Cortex of kidney (tissue), 1 donor: ENCODE data around the gene ANXA11.
"Not testable (repeated sequence)": the region's sequence is repeated elsewhere in the genome, so short reads cannot be mapped to it uniquely, and the experiment has no call there.

ENCODE experiments used
- DNase-seq: peaks from one replicate; lab custom pipeline; 2025; lab: John Stamatoyannopoulos, UW

ANXA11 gene

DNA sequence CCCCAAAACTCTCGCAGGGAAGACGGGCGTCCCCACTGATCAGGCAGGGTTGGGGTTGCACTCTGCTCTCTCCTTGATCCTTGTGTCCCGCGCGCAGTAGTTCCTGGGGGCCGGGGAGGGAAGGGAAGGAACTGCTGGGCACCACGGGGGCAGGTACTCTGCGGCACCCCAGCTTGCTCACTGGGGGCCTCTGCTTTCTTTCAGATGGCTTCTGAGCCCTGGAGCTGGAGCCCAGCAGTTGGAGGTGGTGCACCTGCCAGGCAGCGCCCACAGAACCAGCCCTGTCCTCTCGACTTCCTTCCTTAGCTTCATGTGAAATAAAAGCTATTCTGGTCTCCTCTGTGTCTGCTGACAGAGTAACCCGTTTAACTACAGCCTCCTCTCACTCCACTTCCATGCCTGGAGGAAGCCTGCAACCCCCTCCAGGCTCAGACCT, 60.6 kb downstream of the ANXA11 start:
- DNase-seq = no peak

DNA sequence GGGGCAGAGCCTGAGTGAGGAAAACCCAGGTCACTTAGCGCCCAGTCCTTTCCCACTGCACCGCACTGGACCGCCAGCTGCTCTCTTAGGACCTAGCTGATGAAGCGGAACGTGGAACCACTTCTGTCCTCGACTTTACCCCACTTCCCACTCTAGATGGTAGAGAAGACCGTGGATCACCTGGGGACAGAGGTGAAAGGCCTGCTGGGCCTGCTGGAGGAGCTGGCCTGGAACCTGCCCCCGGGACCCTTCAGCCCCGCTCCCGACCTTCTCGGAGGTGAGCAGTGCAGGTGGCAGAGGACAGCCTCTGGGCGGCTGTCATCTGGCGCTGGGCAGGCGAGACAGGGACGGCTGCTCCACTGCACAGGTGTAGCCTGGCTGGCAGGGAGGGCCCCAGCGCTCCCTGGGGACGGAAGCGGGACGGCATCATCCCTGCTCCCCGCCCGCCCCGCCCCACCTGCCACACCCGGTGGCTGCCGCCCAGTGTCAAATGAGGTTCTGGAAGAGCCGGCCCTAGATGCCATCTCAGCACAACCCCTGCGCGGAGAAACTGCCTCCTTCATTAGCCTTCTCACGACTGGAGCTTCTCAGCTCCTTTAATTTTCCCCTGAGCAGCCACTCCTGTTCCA, 61.2 kb downstream of the ANXA11 start:
- no peak for DNase-seq

- no peak for DNase-seq
Measured at GRCh38 chr10:80141696-80142460, 63.5 kb downstream of the ANXA11 start.

DNA sequence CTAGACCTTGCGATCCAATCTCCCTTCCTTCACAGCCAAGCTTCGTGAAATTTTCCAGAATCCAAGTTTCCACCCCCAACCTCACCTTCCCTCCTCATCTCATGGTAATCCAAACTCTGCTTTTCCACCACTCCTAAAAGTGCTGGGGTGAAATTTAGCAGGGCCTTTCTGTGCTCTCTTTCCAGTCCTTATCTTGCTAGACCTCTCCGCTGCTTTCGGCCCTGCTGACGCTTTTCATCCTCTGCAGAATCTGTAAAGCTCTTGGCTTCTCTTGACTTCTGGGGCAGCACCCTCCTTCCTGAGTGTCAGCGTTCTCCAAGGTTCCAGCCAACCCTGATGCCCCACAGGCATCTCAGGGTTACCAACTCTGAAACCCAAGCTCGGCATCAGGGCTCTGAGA, 65.1 kb downstream of the ANXA11 start:
- DNase-seq = no peak

DNA sequence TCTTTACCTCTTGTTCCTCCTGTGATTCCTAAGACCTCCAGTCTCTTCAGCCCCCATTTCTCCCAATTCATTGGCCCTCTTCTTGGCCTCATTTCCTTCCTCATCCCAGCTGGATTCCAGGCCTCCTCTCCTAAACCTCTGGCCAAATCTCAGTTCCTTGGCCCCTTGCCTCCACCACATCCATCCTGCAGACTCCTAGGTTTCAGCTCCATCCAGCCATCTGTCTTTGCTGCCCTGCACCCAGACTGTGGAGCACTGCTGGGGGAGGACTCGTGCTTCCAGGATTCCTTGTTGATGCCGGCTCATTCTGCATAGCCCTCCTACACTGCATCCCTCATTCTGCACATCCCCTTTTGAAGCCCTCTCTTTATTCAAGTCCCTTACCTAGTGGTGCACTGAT, 66.1 kb downstream of the ANXA11 start:
- no peak for DNase-seq

GRCh38 chr10:80137920-80138319, 67.4 kb downstream of the ANXA11 start:
- DNase-seq = no peak

- no peak for DNase-seq
Measured at GRCh38 chr10:80137031-80137862, 68.1 kb downstream of the ANXA11 start.

DNA sequence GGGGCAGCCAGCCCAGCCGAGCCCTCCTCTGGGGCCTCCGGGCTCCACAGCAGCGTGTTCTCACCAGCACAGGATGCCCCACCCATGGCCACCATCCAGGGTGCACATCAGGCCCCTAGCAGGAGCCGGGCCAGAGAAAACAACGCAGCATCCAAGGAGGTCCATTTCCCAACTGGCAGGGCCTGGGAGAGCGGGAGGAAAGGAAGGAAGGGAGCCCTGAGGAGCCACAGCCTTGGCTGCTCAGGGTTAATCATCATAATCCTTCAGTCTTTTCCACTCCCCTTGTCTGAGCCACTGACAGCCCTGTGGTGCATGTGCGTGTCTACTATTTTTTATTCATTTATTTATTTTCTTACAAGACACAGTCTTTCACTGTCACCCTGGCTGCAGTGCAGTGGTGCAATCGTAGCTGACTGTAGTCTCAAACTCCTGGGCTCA, 69.2 kb downstream of the ANXA11 start:
- no peak for DNase-seq

DNA sequence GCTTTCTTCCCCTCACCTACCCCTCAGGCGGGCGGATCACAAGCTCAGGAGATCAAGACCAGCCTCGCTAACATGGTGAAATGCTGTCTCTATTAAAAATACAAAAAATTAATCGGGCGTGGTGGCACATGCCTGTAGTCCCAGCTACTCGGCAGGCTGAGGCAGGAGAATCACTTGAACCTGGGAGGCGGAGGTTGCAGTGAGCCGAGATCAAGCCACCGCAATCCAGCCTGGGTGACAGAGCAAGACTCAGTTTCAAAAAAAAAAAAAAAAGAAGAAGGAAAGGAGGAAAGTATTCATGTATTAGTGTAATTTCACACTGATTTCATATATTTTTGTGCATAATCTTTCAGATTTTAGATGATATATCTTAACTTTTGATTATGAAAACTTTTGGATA, 71.7 kb downstream of the ANXA11 start:
- DNase-seq = not testable (repeated sequence)

DNA sequence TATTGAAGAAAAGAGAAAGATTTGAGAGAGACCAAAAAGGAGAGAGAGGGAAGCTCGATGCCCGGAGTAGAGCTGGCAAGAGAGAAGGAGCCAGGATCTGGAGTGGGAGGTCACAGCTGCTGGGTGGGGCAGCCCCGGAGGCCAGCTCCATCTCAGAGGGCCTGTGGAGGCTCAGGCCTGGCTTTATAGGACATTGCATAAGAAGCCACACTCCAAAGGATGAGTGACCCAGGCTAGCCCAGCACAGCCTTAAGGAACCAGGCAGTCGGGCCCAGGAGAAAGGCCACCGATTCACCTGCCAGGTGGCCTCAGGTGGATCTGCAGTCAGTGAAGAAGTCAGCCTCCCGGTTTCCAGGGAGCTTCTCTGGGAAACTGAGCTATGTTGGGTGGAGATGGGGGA, 72.1 kb downstream of the ANXA11 start:
- no peak for DNase-seq

- no peak for DNase-seq
Measured at GRCh38 chr10:80132299-80133139, 72.8 kb downstream of the ANXA11 start, which contains the start of gene PLAC9. Gene PLAC9, plus strand, starts transcription at chr10:80132730. Its CDS starts 33 bp downstream, at chr10:80132763.

GRCh38 chr10:80131499-80131901, 73.8 kb downstream of the ANXA11 start:
- DNase-seq = no peak

- DNase-seq = no peak
Measured at GRCh38 chr10:80126876-80127275, 78.5 kb downstream of the ANXA11 start.

DNA sequence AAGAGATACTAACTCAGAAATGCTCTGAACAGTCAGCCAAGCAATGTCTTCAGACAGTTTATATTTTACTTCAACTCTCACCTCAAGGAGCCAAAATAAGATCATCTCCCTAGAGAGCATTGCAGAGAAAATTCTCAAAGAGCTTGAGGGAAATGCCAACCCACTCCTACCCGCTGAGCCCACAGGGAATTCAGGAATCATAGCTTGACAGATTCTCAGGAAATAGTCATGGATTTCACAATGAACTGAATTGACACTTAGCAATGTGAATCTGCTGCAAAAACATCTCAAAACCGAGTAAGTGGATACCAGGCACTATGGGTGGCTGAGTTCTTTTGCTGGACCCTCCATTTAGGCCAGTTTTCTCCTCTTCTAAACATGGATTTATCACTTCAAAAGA, 82.6 kb downstream of the ANXA11 start:
- no peak for DNase-seq

DNA sequence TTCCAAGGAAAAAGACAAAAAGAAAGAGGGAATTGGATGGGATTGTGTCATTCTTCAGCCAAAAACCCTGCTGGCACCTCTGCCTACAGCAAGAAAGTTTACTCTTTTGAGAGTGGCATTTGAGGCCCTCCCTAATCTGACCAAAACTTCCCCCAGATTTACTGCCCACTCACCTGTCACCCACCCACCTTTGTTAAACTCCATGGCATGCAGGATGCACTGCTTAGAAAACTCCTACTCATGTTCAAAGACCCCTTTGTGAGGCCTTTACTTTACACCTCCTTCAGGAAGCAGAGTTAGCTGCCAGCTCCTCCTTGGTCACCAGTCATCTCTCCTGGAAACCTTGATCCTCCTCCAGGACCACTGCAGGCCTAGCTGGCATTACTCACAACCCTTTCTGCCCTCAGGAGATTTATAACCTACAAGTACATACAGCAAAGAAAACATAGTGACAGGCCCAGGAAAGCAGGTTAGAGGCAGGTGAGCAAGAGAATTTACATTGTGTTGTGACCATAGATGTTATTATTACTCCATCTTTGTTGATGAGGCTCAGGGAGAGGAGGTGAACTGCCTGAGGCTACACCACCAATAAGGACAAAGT, 83.1 kb downstream of the ANXA11 start:
- DNase-seq = no peak

DNA sequence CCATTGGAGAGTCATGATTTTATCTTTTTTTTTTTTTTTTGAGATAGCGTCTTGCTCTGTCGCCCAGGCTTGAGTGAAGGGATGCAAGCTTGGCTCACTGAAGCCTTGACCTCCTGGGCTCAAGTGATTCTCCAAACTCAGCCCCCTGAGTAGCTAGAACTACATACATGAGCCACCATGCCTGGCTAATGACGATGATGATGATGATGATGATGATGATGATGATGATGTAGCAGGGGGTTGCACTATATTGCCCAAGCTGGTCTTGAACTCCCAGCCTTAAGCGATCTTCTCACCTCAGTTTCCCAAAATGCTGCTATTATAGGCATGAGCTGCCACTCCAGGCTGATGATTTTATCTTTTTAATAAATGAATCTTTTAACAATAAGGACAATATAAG, 86.7 kb downstream of the ANXA11 start:
- DNase-seq = no peak

- no peak for DNase-seq
Measured at GRCh38 chr10:80110986-80111385, 94.4 kb downstream of the ANXA11 start.

DNA sequence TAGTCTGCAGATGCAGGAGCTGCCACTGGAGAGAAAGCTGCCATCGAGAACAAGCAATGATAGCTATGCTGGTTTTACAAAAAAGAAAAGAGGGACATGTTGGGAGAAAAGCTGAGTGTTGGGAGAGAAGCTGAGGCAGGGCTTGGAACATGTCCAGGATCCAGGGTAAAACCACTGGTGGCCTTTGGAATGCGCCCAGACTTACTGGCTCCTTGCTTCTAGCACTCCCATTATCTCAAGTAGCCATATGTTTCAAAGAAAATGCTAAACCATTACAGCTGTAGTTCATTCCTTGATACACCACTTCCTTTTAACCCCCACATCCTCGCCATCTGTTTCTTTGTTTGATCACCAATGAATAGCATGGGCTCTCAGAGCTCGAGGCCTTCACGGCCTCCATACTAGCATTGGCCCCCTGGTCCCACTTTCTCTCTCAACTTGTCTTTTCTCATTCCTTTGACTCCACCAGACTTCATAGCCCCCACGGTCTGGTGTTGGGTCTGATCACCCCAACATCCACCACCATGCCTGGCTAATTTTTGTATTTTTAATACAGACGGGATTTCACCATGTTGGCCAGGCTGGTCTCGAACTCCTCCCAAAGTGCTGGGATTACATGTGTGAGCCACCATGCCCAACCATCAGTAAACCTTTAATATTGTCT, 96.6 kb downstream of the ANXA11 start:
- DNase-seq = no peak

GRCh38 chr10:80104066-80104926, 101.0 kb downstream of the ANXA11 start:
- DNase-seq = no peak
